ENCODE data around the gene EMB. TPM values are rescaled to one million over a fixed set of nuclear protein-coding genes. Genes with fewer than 3 reads are reported as not detected.

Gene EMB
- total RNA-seq, 2 experiments from 2014 or later: 78.9 to 125 TPM

- Histone ChIP-seq H3K4me3 (ENCODE audit: low read depth, low read length, poor library complexity, severe bottlenecking) (no peak overlapping the region), H4K20me1 (ENCODE audit: insufficient read depth, low read length) (no peaks in the 10 kb centered on the region), H3K36me3 (ENCODE audit: insufficient read depth, low read length) (peaks cover 7% of the 10 kb centered on the region; the same call in 1 of the 2 replicates), H3K27ac (ENCODE audit: low read depth, low read length, poor library complexity, severe bottlenecking) (no peak overlapping the region), H3K9me3 (ENCODE audit: low read length) (peaks cover 16% of the 10 kb centered on the region; the same call in 1 of the 2 replicates), H3K79me2 (ENCODE audit: insufficient read depth, low read depth, low read length) (no peaks in the 10 kb centered on the region), H3K9me2 (ENCODE audit: insufficient read depth, low read length) (no peaks in the 10 kb centered on the region), H3K4me2 (ENCODE audit: low read length) (no peak overlapping the region), H2AFZ (ENCODE audit: low read length) (no peak overlapping the region), H3K4me1 (ENCODE audit: insufficient read depth, low read length, poor library complexity, severe bottlenecking) (peaks cover 38% of the 10 kb centered on the region)
- no peak for DNase-seq (ENCODE audit: low spot score)
- intact Hi-C loops (cut with micrococcal nuclease; ENCODE audit: unreplicated experiment): loop anchor here (5.0 to 10.0 kb wide), 2 partner anchors 141 to 407 kb away; no protein-coding TSS in a partner anchor
- POLR2A ChIA-PET: interaction anchor here (1.2 to 1.7 kb wide), 2 partner anchors 20 to 90 kb away, joined by 3 read pairs; no protein-coding TSS in a partner anchor
- TF ChIP-seq EZH2phosphoT487 (IDR thresholded peaks at IDR 0.05; ENCODE audit: borderline replicate concordance, low read depth, low read length) (no peak), CTCF (conservative IDR thresholded peaks at IDR 0.05; ENCODE audit: low read length) (no peak)
- no TSS peak for BruUV-seq (replicated peaks)
- CTCF ChIA-PET (ENCODE audit: unreplicated experiment): no interaction called here
Measured at GRCh38 chr5:50447941-50448340, 6.9 kb upstream of the EMB start.

GRCh38 chr5:50447228-50447627, 6.1 kb upstream of the EMB start:
- intact Hi-C loops (cut with micrococcal nuclease; ENCODE audit: unreplicated experiment): loop anchor here (5.0 to 10.0 kb wide), 2 partner anchors 140 to 408 kb away; no protein-coding TSS in a partner anchor
- peak overlapping the region; percentile 4 for H3K27ac ChIP-seq (ENCODE audit: low read depth, low read length, poor library complexity, severe bottlenecking)
- H2AFZ ChIP-seq (ENCODE audit: low read length): no peak overlapping the region
- CTCF ChIA-PET (ENCODE audit: unreplicated experiment): no interaction called here
- DNase-seq (ENCODE audit: low spot score): no peak
- peaks cover 7% of the 10 kb centered on the region; the same call in 1 of the 2 replicates for H3K79me2 ChIP-seq (ENCODE audit: insufficient read depth, low read depth, low read length)
- H3K9me3 ChIP-seq (ENCODE audit: low read length): peaks cover 16% of the 10 kb centered on the region; the same call in 1 of the 2 replicates
- no peak overlapping the region for H3K4me2 ChIP-seq (ENCODE audit: low read length)
- peaks cover 7% of the 10 kb centered on the region; the same call in 1 of the 2 replicates for H3K36me3 ChIP-seq (ENCODE audit: insufficient read depth, low read length)
- H3K4me1 ChIP-seq (ENCODE audit: insufficient read depth, low read length, poor library complexity, severe bottlenecking): peaks cover 45% of the 10 kb centered on the region
- H3K9me2 ChIP-seq (ENCODE audit: insufficient read depth, low read length): no peaks in the 10 kb centered on the region
- POLR2A ChIA-PET: interaction anchor here (1.7 kb wide), 1 partner anchor 20 kb away, joined by 3 read pairs; no protein-coding TSS in a partner anchor
- BruUV-seq (replicated peaks): no TSS peak
- no peaks in the 10 kb centered on the region for H4K20me1 ChIP-seq (ENCODE audit: insufficient read depth, low read length)
- no peak overlapping the region for H3K4me3 ChIP-seq (ENCODE audit: low read depth, low read length, poor library complexity, severe bottlenecking)
- TF ChIP-seq EZH2phosphoT487 (IDR thresholded peaks at IDR 0.05; ENCODE audit: borderline replicate concordance, low read depth, low read length) (no peak), CTCF (conservative IDR thresholded peaks at IDR 0.05; ENCODE audit: low read length) (no peak)
